BLaER1 treated with 17β-estradiol and CSF1 and Interleukin-3, amounts not matched to agents 10 nM and 100 nM (cell line): Measurements from ENCODE around the gene FAM110A.

Experiments used
- H3K27ac ChIP-seq, 11 experiments: shearing (Covaris generic); formaldehyde crosslinking; 2 replicates each; pipeline ENCODE4 v1.8.1; 2022
- H3K27me3 ChIP-seq, 11 experiments: shearing (Covaris generic); formaldehyde crosslinking; 2 replicates each; pipeline ENCODE4 v1.8.1; 2022
- H3K36me3 ChIP-seq, 11 experiments: shearing (Covaris generic); formaldehyde crosslinking; 2 replicates each; pipeline ENCODE4 v1.8.1; 2022
- H3K4me1 ChIP-seq, 10 experiments: shearing (Covaris generic); formaldehyde crosslinking; 2 replicates each; pipeline ENCODE4 v1.8.1; 2022
- H3K4me2 ChIP-seq, 11 experiments: shearing (Covaris generic); formaldehyde crosslinking; 2 replicates each; pipeline ENCODE4 v1.8.1; 2022
- H3K4me3 ChIP-seq, 10 experiments: shearing (Covaris generic); formaldehyde crosslinking; 2 replicates each; pipeline ENCODE4 v1.8.1; 2022
- H3K9ac ChIP-seq, 11 experiments: shearing (Covaris generic); formaldehyde crosslinking; 2 replicates each; pipeline ENCODE4 v1.8.1; 2022
- H3K9me3 ChIP-seq, 11 experiments: shearing (Covaris generic); formaldehyde crosslinking; replicated peaks in 1 of 11; 2 replicates each; pipeline ENCODE4 v1.8.1; 2022
- H4K20me1 ChIP-seq, 11 experiments: shearing (Covaris generic); formaldehyde crosslinking; 2 replicates each; pipeline ENCODE4 v1.8.1; 2022
- Cebpa-rat ChIP-seq, 11 experiments: shearing (Covaris generic); IDR thresholded peaks; 2 replicates each; pipeline ENCODE4 v1.8.1; 2022

Gene FAM110A

GRCh38 chr20:813390-813789 lies 20.1 kb upstream of the FAM110A start:
- H3K4me2 ChIP-seq, result no peak overlapping the region
- no peaks in the 10 kb centered on the region for H3K27me3 ChIP-seq

GRCh38 chr20:815226-815625 lies 18.3 kb upstream of the FAM110A start:
- Histone ChIP-seq H3K4me1 (peaks cover 0 to 7% (median 0%) of the 10 kb centered on the region in 10 experiments; a peak in 3 of 20 replicates), H3K4me3 (no peak overlapping the region), H4K20me1 (no peaks in the 10 kb centered on the region; a peak in 1 of 22 replicates), H3K36me3 (no peaks in the 10 kb centered on the region), H3K27ac (no peak overlapping the region), H3K9me3 (no peaks in the 10 kb centered on the region), H3K4me2 (no peak overlapping the region), H3K27me3 (no peaks in the 10 kb centered on the region), H3K9ac (no peak overlapping the region)
- TF ChIP-seq Cebpa-rat (IDR thresholded peaks at IDR 0.05), result no peak

More at GRCh38 chr20:813390-813789, 20.1 kb upstream of the FAM110A start:
- Histone ChIP-seq H3K27ac (no peak overlapping the region), H3K4me1 (no peaks in the 10 kb centered on the region), H3K4me3 (no peak overlapping the region), H3K9me3 (peaks cover 6 to 17% (median 14%) of the 10 kb centered on the region in 11 experiments; a peak in 20 of 22 replicates), H4K20me1 (no peaks in the 10 kb centered on the region; a peak in 1 of 22 replicates), H3K36me3 (no peaks in the 10 kb centered on the region), H3K9ac (no peak overlapping the region)
- TF ChIP-seq Cebpa-rat (IDR thresholded peaks at IDR 0.05), result no peak

- Histone ChIP-seq H3K4me1 (peaks cover 0 to 7% (median 0%) of the 10 kb centered on the region in 10 experiments; a peak in 3 of 20 replicates), H4K20me1 (no peaks in the 10 kb centered on the region; a peak in 1 of 22 replicates), H3K9ac (no peak overlapping the region), H3K27me3 (no peaks in the 10 kb centered on the region), H3K4me3 (no peak overlapping the region), H3K27ac (no peak overlapping the region), H3K9me3 (no peaks in the 10 kb centered on the region), H3K4me2 (no peak overlapping the region), H3K36me3 (no peaks in the 10 kb centered on the region)
- no peak for TF ChIP-seq Cebpa-rat (IDR thresholded peaks at IDR 0.05)
These were observed 17.5 kb upstream of the FAM110A start for GRCh38 chr20:815914-816606.

GRCh38 chr20:818001-818664 lies 15.4 kb upstream of the FAM110A start:
- H3K27me3 ChIP-seq, result no peaks in the 10 kb centered on the region
- no peak overlapping the region for H3K27ac ChIP-seq
- H3K9me3 ChIP-seq, result no peaks in the 10 kb centered on the region
- no peak overlapping the region for H3K9ac ChIP-seq
- no peak overlapping the region for H3K4me2 ChIP-seq
- no peak overlapping the region for H3K4me3 ChIP-seq
- no peaks in the 10 kb centered on the region; a peak in 1 of 22 replicates for H4K20me1 ChIP-seq
- peaks cover 6 to 16% (median 8%) of the 10 kb centered on the region in 10 experiments; a peak in 19 of 20 replicates for H3K4me1 ChIP-seq
- TF ChIP-seq Cebpa-rat (IDR thresholded peaks at IDR 0.05), result no peak
- no peaks in the 10 kb centered on the region for H3K36me3 ChIP-seq

GRCh38 chr20:819680-820322 lies 13.7 kb upstream of the FAM110A start:
- Histone ChIP-seq H3K4me1 (peaks cover 7 to 25% (median 18%) of the 10 kb centered on the region in 10 experiments; a peak in 19 of 20 replicates), H4K20me1 (no peaks in the 10 kb centered on the region), H3K36me3 (no peaks in the 10 kb centered on the region), H3K9me3 (no peaks in the 10 kb centered on the region), H3K27ac (no peak overlapping the region), H3K9ac (no peak overlapping the region), H3K4me3 (no peak overlapping the region), H3K4me2 (peak overlapping the region in 2 of 11 experiments; percentile 7 to 35; a peak in 1 of 22 replicates), H3K27me3 (no peaks in the 10 kb centered on the region)
- no peak for TF ChIP-seq Cebpa-rat (IDR thresholded peaks at IDR 0.05)

- Histone ChIP-seq H3K27ac (no peak overlapping the region), H4K20me1 (no peaks in the 10 kb centered on the region), H3K27me3 (no peaks in the 10 kb centered on the region), H3K9ac (no peak overlapping the region), H3K4me3 (no peak overlapping the region), H3K36me3 (no peaks in the 10 kb centered on the region), H3K4me1 (peaks cover 11 to 31% (median 25%) of the 10 kb centered on the region in 10 experiments), H3K4me2 (0 out of 22 replicates have a peak overlapping the region, but pooled peaks of 2 of the 11 experiments have one; percentile 7 to 35), H3K9me3 (no peaks in the 10 kb centered on the region)
- TF ChIP-seq Cebpa-rat (IDR thresholded peaks at IDR 0.05), result no peak
These were observed 13.1 kb upstream of the FAM110A start for GRCh38 chr20:820323-820953.

DNA sequence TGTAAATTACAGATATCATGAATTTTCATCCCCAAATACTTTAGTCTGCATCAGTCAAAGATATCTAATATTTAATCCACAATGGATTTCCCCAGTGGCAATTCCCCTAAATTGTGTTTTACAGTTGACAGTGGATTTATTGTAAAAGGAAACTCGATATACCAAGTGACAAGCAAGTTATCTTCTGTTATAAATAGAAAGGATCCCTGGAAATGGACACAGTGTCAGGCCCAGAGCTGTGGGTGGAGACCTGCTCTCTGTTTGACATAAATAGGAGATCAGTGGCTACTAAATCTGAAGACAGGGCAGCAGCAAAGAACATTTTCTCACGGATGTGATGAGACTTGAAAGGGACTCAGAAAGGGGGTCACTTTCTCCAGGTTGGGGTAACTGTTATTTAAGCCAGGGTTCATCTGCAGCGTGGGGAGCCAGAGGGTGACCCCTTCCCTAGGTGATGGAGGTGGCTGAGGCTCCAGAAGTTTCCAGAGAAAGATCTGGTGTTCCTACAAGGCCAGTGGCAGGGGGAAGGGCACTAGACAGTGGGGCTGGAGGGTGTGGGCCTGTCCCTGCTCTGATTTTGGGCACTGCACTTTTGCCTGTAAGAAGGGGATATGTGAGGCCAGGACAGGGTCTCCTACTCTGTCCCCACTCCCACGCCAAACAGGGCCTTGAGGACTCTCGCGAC lies 12.3 kb upstream of the FAM110A start:
- Histone ChIP-seq H3K27me3 (no peaks in the 10 kb centered on the region), H4K20me1 (no peaks in the 10 kb centered on the region), H3K4me1 (peaks cover 19 to 39% (median 32%) of the 10 kb centered on the region in 10 experiments), H3K9me3 (peaks cover 0 to 6% (median 3%) of the 10 kb centered on the region in 11 experiments; a peak in 15 of 22 replicates), H3K36me3 (no peaks in the 10 kb centered on the region), H3K9ac (no peak overlapping the region), H3K4me3 (no peak overlapping the region), H3K27ac (no peak overlapping the region), H3K4me2 (no peak overlapping the region)
- TF ChIP-seq Cebpa-rat (IDR thresholded peaks at IDR 0.05), result no peak

DNA sequence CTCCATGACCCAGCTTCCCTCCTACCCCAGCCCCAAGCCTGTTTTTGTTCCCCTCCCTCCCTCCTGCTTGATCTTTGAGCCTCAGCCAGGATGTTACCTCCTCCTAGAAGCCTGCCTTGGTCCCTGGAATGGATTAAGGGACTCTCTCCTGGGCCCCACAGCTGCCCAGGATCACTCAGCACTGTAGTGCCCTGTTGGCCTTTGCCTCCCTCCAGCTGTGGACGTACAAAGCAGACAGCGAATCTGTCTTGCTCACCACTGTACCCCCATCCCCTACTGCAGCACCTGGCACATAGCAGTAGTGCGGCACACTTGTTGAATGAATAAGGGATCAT lies 11.8 kb upstream of the FAM110A start:
- Histone ChIP-seq H3K4me2 (no peak overlapping the region), H3K9ac (no peak overlapping the region), H3K4me1 (peaks cover 24 to 44% (median 37%) of the 10 kb centered on the region in 10 experiments), H3K9me3 (peaks cover 4 to 11% (median 8%) of the 10 kb centered on the region in 11 experiments; a peak in 17 of 22 replicates), H3K4me3 (no peak overlapping the region), H4K20me1 (no peaks in the 10 kb centered on the region), H3K27me3 (no peaks in the 10 kb centered on the region), H3K36me3 (no peaks in the 10 kb centered on the region), H3K27ac (no peak overlapping the region)
- TF ChIP-seq Cebpa-rat (IDR thresholded peaks at IDR 0.05), result no peak
